Neural cell (in vitro differentiated cells): ENCODE results near the gene STAT3.

Source experiments
- CTCF ChIP-seq: fragments of 450-650 bp; IDR thresholded peaks from 2 replicates; pipeline ENCODE4 v1.5.1; 2014; ENCODE audit warnings: antibody characterized with exemption, mild to moderate bottlenecking, moderate library complexity; ENCODE audit not compliant: poor library complexity, severe bottlenecking
- EZH2 ChIP-seq: fragments of 200-600, 300-800 bp; shearing (Covaris generic), sonication (generic); IDR thresholded peaks from 2 replicates; pipeline ENCODE4 v1.6.1; 2014; ENCODE audit warnings: antibody characterized with exemption, low read length, borderline replicate concordance, mild to moderate bottlenecking; ENCODE audit not compliant: insufficient read depth, poor library complexity, severe bottlenecking
- RAD21 ChIP-seq: fragments of 450-650 bp; conservative IDR thresholded peaks from 2 replicates; pipeline ENCODE4 v1.6.1; 2014; ENCODE audit warnings: antibody characterized with exemption, mild to moderate bottlenecking, moderate library complexity
- SMC3 ChIP-seq: fragments of 450-650 bp; conservative IDR thresholded peaks from 2 replicates; pipeline ENCODE4 v1.6.1; 2014; ENCODE audit warnings: antibody characterized with exemption, mild to moderate bottlenecking, moderate library complexity; ENCODE audit not compliant: poor library complexity
- TAF1 ChIP-seq: IDR thresholded peaks from 2 replicates; pipeline ENCODE4 v1.6.1; 2012; ENCODE audit warnings: low read depth

GRCh38 chr17:42303694-42304093 is 84.5 kb downstream of the STAT3 start:
- TF ChIP-seq CTCF (no peak), RAD21 (no peak), TAF1 (no peak), SMC3 (no peak), EZH2 (no peak)
